ENCODE results near the gene MYO3B. TPM values are rescaled to one million over a fixed set of nuclear protein-coding genes. Genes with fewer than 3 reads are reported as not detected.
A peak's percentile ranks its signal among the peaks of the same experiment; 100 is the strongest.

MYO3B gene
- total RNA-seq, 1 experiment from 2014 or later: not detected

GRCh38 chr2:170218456-170218855, 40.5 kb downstream of the MYO3B start:
- H3K9me3 ChIP-seq: no peaks in the 10 kb centered on the region
- H3K36me3 ChIP-seq: no peaks in the 10 kb centered on the region
- DNase-seq: no peak
- no peak overlapping the region for H3K4me3 ChIP-seq
- H3K27me3 ChIP-seq: no peaks in the 10 kb centered on the region

GRCh38 chr2:170218931-170219330, 41.0 kb downstream of the MYO3B start:
- H3K36me3 ChIP-seq: no peaks in the 10 kb centered on the region
- no peak overlapping the region for H3K4me3 ChIP-seq
- no peaks in the 10 kb centered on the region for H3K9me3 ChIP-seq
- no peaks in the 10 kb centered on the region for H3K27me3 ChIP-seq
- DNase-seq: no peak

GRCh38 chr2:170221317-170222288, 43.7 kb downstream of the MYO3B start:
- no peaks in the 10 kb centered on the region for H3K27me3 ChIP-seq
- DNase-seq: no peak
- H3K9me3 ChIP-seq: no peaks in the 10 kb centered on the region
- no peaks in the 10 kb centered on the region for H3K36me3 ChIP-seq
- H3K4me3 ChIP-seq: no peak overlapping the region

GRCh38 chr2:170222298-170222697, 44.4 kb downstream of the MYO3B start:
- no peak for DNase-seq
- Histone ChIP-seq H3K27me3 (no peaks in the 10 kb centered on the region), H3K36me3 (no peaks in the 10 kb centered on the region), H3K4me3 (no peak overlapping the region), H3K9me3 (no peaks in the 10 kb centered on the region)

- no peak overlapping the region for H3K4me3 ChIP-seq
- H3K9me3 ChIP-seq: no peaks in the 10 kb centered on the region
- H3K27me3 ChIP-seq: no peaks in the 10 kb centered on the region
- DNase-seq: no peak
- no peaks in the 10 kb centered on the region for H3K36me3 ChIP-seq
Observed at GRCh38 chr2:170222842-170223241, 44.9 kb downstream of the MYO3B start.

GRCh38 chr2:170224692-170225294, 46.8 kb downstream of the MYO3B start:
- Histone ChIP-seq H3K27me3 (no peaks in the 10 kb centered on the region; the same call in 1 of the 2 replicates), H3K9me3 (no peaks in the 10 kb centered on the region), H3K4me3 (no peak overlapping the region), H3K36me3 (no peaks in the 10 kb centered on the region)
- DNase-seq: no peak

- Histone ChIP-seq H3K36me3 (no peaks in the 10 kb centered on the region), H3K4me3 (no peak overlapping the region), H3K27me3 (no peaks in the 10 kb centered on the region; the same call in 1 of the 2 replicates), H3K9me3 (no peaks in the 10 kb centered on the region)
- DNase-seq: no peak
Observed at GRCh38 chr2:170226216-170226615, 48.3 kb downstream of the MYO3B start.

- Histone ChIP-seq H3K36me3 (no peaks in the 10 kb centered on the region), H3K27me3 (no peaks in the 10 kb centered on the region; the same call in 1 of the 2 replicates), H3K9me3 (no peaks in the 10 kb centered on the region), H3K4me3 (no peak overlapping the region)
- no peak for DNase-seq
Observed at GRCh38 chr2:170227507-170227947, 49.6 kb downstream of the MYO3B start.

- Histone ChIP-seq H3K36me3 (no peaks in the 10 kb centered on the region), H3K27me3 (no peaks in the 10 kb centered on the region; the same call in 1 of the 2 replicates), H3K9me3 (no peaks in the 10 kb centered on the region), H3K4me3 (no peak overlapping the region)
- DNase-seq: no peak
Observed at GRCh38 chr2:170227951-170228350, 50.0 kb downstream of the MYO3B start.

GRCh38 chr2:170228429-170228828, 50.5 kb downstream of the MYO3B start:
- Histone ChIP-seq H3K27me3 (no peaks in the 10 kb centered on the region; the same call in 1 of the 2 replicates), H3K36me3 (no peaks in the 10 kb centered on the region), H3K9me3 (no peaks in the 10 kb centered on the region), H3K4me3 (no peak overlapping the region)
- no peak for DNase-seq

- no peaks in the 10 kb centered on the region for H3K9me3 ChIP-seq
- no peaks in the 10 kb centered on the region; the same call in 1 of the 2 replicates for H3K27me3 ChIP-seq
- H3K4me3 ChIP-seq: no peak overlapping the region
- no peak for DNase-seq
- no peaks in the 10 kb centered on the region for H3K36me3 ChIP-seq
Observed at GRCh38 chr2:170229125-170229524, 51.2 kb downstream of the MYO3B start.

- H3K27me3 ChIP-seq: no peaks in the 10 kb centered on the region; the same call in 1 of the 2 replicates
- DNase-seq: no peak
- H3K4me3 ChIP-seq: no peak overlapping the region
- H3K9me3 ChIP-seq: no peaks in the 10 kb centered on the region
- no peaks in the 10 kb centered on the region for H3K36me3 ChIP-seq
Observed at GRCh38 chr2:170229744-170230143, 51.8 kb downstream of the MYO3B start.

- Histone ChIP-seq H3K36me3 (no peaks in the 10 kb centered on the region), H3K27me3 (peaks cover 26% of the 10 kb centered on the region; the same call in 1 of the 2 replicates), H3K9me3 (no peaks in the 10 kb centered on the region), H3K4me3 (no peak overlapping the region)
- peak; percentile 40 for DNase-seq
Observed at GRCh38 chr2:170235860-170236679, 58.1 kb downstream of the MYO3B start.

- Histone ChIP-seq H3K27me3 (peaks cover 29% of the 10 kb centered on the region; the same call in 1 of the 2 replicates), H3K9me3 (no peaks in the 10 kb centered on the region), H3K4me3 (no peak overlapping the region), H3K36me3 (no peaks in the 10 kb centered on the region)
- DNase-seq: no peak
Observed at GRCh38 chr2:170236680-170237047, 58.7 kb downstream of the MYO3B start.

- no peaks in the 10 kb centered on the region for H3K9me3 ChIP-seq
- H3K36me3 ChIP-seq: no peaks in the 10 kb centered on the region
- H3K4me3 ChIP-seq: no peak overlapping the region
- peaks cover 29% of the 10 kb centered on the region; the same call in 1 of the 2 replicates for H3K27me3 ChIP-seq
- DNase-seq: no peak
Observed at GRCh38 chr2:170237572-170238120, 59.7 kb downstream of the MYO3B start.

- Histone ChIP-seq H3K36me3 (no peaks in the 10 kb centered on the region), H3K4me3 (no peak overlapping the region), H3K9me3 (no peaks in the 10 kb centered on the region), H3K27me3 (peaks cover 29% of the 10 kb centered on the region; the same call in 1 of the 2 replicates)
- DNase-seq: no peak
Observed at GRCh38 chr2:170238776-170239175, 60.8 kb downstream of the MYO3B start.
